ENCODE data around the gene NR1H2. TPM values are rescaled to one million over a fixed set of nuclear protein-coding genes. Genes with fewer than 3 reads are reported as not detected.

NR1H2 gene
- total RNA-seq, 2 donors from 2014 or later: 40.4 to 42.7 TPM

- Histone ChIP-seq H3K27ac (ENCODE audit: low read depth, low read length) (no peak overlapping the region), H3K4me1 (ENCODE audit: control insufficient read depth, insufficient read depth, low read length) (no peaks in the 10 kb centered on the region), H3K27me3 (ENCODE audit: control insufficient read depth, insufficient read depth, low read length, poor library complexity, severe bottlenecking) (no peaks in the 10 kb centered on the region), H3K9me3 (ENCODE audit: control insufficient read depth, low read length) (no peaks in the 10 kb centered on the region), H3K9ac (ENCODE audit: extremely low read depth, low read length, poor library complexity, severe bottlenecking) (no peak overlapping the region), H3K4me3 (ENCODE audit: low read length) (no peak overlapping the region), H3K36me3 (ENCODE audit: control insufficient read depth, insufficient read depth, low read length) (no peaks in the 10 kb centered on the region)
- WGBS, 2 experiments (ENCODE audit: insufficient coverage in 1 of 2, insufficient read length in 1 of 2): 84 to 90% methylated on average over 7 to 9 of the region's 10 CpGs
- TF ChIP-seq CTCF (conservative IDR thresholded peaks at IDR 0.05): no peak
- Mint-ChIP-seq H3K27me3 (ENCODE audit: insufficient read depth) (peaks cover 10% of the 10 kb centered on the region), H3K36me3 (ENCODE audit: low read depth) (no peaks in the 10 kb centered on the region), H3K27ac (no peak overlapping the region), H3K4me3 (no peak overlapping the region), H3K4me1 (peaks cover 5% of the 10 kb centered on the region), H3K9me3 (peaks cover 2% of the 10 kb centered on the region)
- no peak for DNase-seq
Observed at GRCh38 chr19:50371914-50372475, 4.3 kb upstream of the NR1H2 start.

- DNase-seq: peak; percentile 90
- 56 to 79% methylated on average over 3 to 7 of the region's 7 CpGs for WGBS, 2 experiments (ENCODE audit: insufficient coverage in 1 of 2, insufficient read length in 1 of 2)
Observed at GRCh38 chr19:50377051-50377461, 799 bp downstream of the NR1H2 start.

GRCh38 chr19:50377517-50377916, 1.3 kb downstream of the NR1H2 start:
- WGBS, 2 experiments (ENCODE audit: insufficient coverage in 1 of 2, insufficient read length in 1 of 2): 90 to 91% methylated on average over 3 to 9 of the region's 9 CpGs
- H3K4me1 ChIP-seq (ENCODE audit: control insufficient read depth, insufficient read depth, low read length): no peaks in the 10 kb centered on the region
- no peaks in the 10 kb centered on the region for H3K4me1 Mint-ChIP-seq
- H3K4me3 ChIP-seq (ENCODE audit: low read length): no peak overlapping the region
- H3K9me3 Mint-ChIP-seq: peaks cover 2% of the 10 kb centered on the region
- no peaks in the 10 kb centered on the region for H3K27me3 ChIP-seq (ENCODE audit: control insufficient read depth, insufficient read depth, low read length, poor library complexity, severe bottlenecking)
- no peak overlapping the region for H3K4me3 Mint-ChIP-seq
- H3K36me3 Mint-ChIP-seq (ENCODE audit: low read depth): peaks cover 32% of the 10 kb centered on the region
- TF ChIP-seq CTCF (conservative IDR thresholded peaks at IDR 0.05): no peak
- H3K27ac ChIP-seq (ENCODE audit: low read depth, low read length): no peak overlapping the region
- peaks cover 37% of the 10 kb centered on the region for H3K36me3 ChIP-seq (ENCODE audit: control insufficient read depth, insufficient read depth, low read length)
- peaks cover 2% of the 10 kb centered on the region for H3K27me3 Mint-ChIP-seq (ENCODE audit: insufficient read depth)
- DNase-seq: no peak
- H3K9ac ChIP-seq (ENCODE audit: extremely low read depth, low read length, poor library complexity, severe bottlenecking): no peak overlapping the region
- H3K9me3 ChIP-seq (ENCODE audit: control insufficient read depth, low read length): no peaks in the 10 kb centered on the region
- no peak overlapping the region for H3K27ac Mint-ChIP-seq

More at GRCh38 chr19:50377051-50377461, 799 bp downstream of the NR1H2 start:
- Mint-ChIP-seq H3K27ac (no peak overlapping the region), H3K27me3 (ENCODE audit: insufficient read depth) (peaks cover 2% of the 10 kb centered on the region), H3K4me3 (peak overlapping the region; percentile 94), H3K9me3 (peaks cover 2% of the 10 kb centered on the region), H3K36me3 (ENCODE audit: low read depth) (peaks cover 32% of the 10 kb centered on the region), H3K4me1 (no peaks in the 10 kb centered on the region)
- no peak overlapping the region for H3K27ac ChIP-seq (ENCODE audit: low read depth, low read length)
- H3K9me3 ChIP-seq (ENCODE audit: control insufficient read depth, low read length): no peaks in the 10 kb centered on the region
- H3K27me3 ChIP-seq (ENCODE audit: control insufficient read depth, insufficient read depth, low read length, poor library complexity, severe bottlenecking): no peaks in the 10 kb centered on the region
- no peak for TF ChIP-seq CTCF (conservative IDR thresholded peaks at IDR 0.05)
- no peak overlapping the region for H3K4me3 ChIP-seq (ENCODE audit: low read length)
- no peak overlapping the region for H3K9ac ChIP-seq (ENCODE audit: extremely low read depth, low read length, poor library complexity, severe bottlenecking)
- H3K36me3 ChIP-seq (ENCODE audit: control insufficient read depth, insufficient read depth, low read length): peaks cover 37% of the 10 kb centered on the region
- H3K4me1 ChIP-seq (ENCODE audit: control insufficient read depth, insufficient read depth, low read length): no peaks in the 10 kb centered on the region

Data from endodermal cell (in vitro differentiated cells).